Measurements from ENCODE around the gene SDK2.
A peak's percentile ranks its signal among the peaks of the same experiment; 100 is the strongest.

Gene SDK2

GRCh38 chr17:73402466-73402865, 241.8 kb downstream of the SDK2 start:
- DNase-seq, result no peak

GRCh38 chr17:73401911-73402310, 242.3 kb downstream of the SDK2 start:
- peak; percentile 22 for DNase-seq

GRCh38 chr17:73400915-73401545, 243.2 kb downstream of the SDK2 start:
- no peak for DNase-seq

GRCh38 chr17:73399056-73399455, 245.2 kb downstream of the SDK2 start:
- no peak for DNase-seq

GRCh38 chr17:73397856-73398540, 246.2 kb downstream of the SDK2 start:
- no peak for DNase-seq

- DNase-seq, result no peak
Measured at GRCh38 chr17:73397278-73397826, 246.9 kb downstream of the SDK2 start.

GRCh38 chr17:73396431-73397277, 247.6 kb downstream of the SDK2 start:
- no peak for DNase-seq

DNA sequence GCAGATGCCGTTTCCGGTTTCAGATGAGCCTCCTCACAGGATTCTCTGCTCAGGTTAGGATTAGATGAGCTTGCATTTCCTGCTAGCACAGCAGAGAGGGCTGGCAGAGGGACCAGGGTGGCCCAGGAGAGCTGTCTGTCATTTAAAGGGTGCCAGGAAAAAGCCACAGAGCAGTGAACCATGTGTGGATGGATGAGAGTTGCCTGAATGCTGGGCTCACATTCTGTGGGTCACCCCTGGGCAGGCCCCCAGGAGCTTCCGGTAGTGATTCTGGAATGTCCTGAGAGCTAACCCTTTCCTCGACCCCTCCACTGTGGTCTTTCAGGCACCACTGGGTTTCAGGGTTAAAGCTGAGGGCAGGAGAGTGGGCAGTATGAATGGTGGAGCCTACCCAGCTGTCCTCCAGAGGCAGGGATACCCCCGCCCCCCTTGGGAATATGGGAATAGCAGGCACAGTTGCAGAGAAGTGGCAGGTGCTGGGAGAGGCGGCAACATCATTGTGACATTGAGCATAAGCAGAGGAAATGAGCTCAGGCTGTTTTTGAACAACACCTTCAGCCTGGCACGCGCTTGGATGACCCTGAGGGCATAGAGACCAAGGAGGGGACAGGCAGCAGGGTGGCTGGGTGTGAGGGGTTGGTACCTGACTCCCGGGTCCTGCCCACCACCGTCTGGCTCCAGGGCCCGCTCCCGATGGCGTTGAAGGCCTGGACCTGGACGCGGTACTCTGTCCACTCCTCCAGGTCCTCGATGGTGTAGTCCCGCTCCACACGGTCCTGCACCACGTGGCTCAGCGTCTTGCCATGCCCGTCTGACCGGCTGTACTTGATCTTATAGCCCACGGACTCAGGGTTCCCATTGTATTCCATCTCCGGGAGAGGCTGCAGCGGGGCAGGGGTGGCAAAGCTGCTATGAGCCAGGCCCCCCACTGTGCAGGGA, 249.5 kb downstream of the SDK2 start:
- no peak for DNase-seq

DNA sequence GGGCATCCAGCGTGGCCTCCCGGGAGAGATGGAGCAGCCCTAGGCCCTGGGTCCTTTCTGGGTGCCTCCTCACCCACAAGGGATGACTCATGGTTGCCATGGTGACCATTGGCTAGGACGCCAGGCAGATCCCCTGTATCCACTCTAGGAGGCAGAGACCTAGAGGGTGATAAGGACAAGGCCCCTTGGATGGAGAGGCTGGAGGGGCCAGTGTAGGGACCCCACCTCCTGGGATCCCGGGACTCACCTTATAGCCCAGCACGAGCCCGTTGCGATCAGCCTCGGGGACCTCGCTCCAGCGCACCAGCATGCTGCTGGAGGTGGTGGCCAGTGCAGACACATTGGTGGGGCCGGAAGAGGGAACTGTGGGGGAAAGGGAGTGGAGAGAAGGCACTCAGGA, 250.3 kb downstream of the SDK2 start:
- no peak for DNase-seq

- DNase-seq, result no peak
Measured at GRCh38 chr17:73393381-73393780, 250.9 kb downstream of the SDK2 start.

DNA sequence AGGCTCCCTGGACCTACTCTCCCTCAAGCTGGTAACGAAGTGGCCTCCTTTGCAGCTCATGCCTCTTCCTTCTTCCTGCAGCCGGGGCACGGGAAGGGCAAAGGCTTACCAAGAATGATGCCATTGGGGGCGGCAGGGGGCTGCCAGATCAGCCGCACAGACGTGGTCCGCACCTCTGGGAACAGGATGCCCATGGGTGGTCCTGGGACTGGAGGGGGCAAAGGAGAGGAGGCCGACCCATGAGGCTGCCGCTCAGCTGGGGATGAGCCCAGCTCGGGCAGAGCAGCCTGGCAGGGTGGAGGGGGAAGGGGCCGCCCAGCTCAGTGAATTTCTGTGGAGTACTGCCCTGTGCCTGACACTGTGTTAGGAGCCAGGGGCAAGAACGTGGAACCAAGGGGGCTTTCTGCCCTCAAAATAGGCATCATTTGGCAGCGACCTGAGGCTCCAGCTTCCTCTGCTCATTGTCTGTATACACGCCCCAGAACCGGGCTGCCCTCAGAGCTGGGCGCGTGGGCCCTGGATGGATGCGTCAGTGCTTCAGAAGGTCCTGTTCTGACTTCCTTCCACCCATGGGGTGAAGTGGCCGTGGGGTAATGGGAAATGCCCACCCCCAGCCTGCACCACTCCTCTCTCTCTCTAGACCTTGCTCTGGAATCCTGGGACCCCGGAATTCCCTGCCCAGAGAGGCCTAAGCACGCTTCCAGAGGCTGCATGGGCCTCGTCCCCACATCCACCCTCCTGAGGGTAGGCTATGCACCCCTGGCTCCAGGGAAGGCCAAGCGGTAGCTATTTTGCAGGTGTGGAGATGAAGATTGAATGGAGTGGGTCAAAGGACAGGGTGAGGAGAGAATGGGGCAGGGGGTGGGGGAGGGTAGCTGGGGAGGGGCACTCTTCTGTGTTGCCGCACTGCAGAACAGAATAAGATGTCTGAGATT, 252.6 kb downstream of the SDK2 start:
- DNase-seq, result no peak

- no peak for DNase-seq
Measured at GRCh38 chr17:73390851-73391250, 253.4 kb downstream of the SDK2 start.

GRCh38 chr17:73390221-73390620, 254.0 kb downstream of the SDK2 start:
- no peak for DNase-seq

DNA sequence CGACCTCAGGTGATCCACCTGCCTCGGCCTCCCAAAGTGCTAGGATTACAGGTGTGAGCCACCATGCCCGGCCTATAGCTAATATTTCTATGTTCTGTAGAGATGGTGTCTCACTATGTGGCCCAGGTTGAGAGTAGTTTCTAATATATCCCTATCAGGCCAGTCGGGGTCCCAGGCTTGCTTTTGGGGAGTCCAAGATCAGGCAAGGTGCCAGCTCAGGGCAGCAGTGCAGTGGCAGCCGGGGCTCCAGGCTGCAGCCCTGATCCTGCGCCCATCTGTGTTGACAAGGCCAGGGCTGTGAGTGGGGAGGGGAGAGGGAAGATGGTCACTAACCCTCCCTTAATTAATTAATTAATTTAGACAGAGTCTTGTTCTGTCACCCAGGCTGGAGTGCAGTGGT, 254.8 kb downstream of the SDK2 start:
- DNase-seq, result no peak

DNA sequence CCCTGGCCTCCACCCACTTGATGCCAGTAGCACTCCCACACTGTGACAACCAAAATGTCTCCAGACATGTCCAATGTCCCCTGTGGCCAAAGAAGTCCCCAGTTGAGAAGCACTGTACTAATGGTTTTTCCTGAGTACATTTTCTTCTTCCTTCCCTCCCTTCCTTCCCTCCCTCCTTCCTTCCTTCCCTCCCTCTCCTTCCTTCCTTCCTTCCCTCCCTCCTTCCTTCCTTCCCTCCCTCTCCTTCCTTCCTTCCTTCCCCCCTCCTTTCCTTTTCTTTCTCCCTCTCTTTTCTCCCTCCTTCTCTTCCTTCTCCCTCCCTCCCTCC, 255.7 kb downstream of the SDK2 start:
- DNase-seq, result no peak

DNA sequence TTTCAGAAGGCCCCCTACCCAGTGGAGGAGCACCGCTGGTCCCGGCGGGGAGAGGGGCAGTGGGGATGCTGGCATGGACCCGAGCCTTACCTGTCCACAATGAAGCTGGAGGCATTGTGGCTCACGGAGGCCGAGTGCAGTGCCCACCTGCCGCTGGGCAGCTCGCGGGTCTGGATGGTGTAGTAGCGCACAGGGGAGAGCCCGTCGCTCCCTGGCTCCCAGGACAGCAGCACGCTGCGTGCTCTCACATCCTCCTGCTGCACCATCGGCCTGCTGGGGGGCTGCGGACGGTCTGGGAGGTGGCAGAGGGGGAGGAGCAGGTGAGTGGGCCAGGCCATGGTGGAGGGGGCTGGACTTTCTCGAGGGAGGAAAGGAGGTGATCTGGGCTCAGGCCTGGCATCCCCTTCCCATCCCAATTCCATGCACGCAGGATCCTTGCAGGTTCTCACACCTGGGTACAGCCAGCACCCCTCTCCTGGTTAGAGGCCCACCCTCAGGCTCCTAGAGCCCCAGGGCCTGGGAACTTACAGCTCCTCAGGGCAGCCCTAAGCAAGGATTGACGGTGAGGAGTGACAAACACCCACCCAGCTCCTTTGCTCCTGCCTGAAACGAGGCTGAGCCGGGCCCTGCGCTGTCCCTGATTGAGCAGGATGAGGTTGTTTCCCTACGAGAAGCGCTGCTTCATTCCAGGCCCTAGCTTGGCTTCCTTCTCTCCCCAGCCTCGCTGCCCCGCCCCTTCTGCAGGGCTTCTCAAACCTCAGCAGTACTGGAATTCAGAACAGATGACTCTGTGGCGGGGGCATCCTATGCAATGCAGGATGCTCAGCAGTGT, 256.3 kb downstream of the SDK2 start:
- no peak for DNase-seq

- DNase-seq, result no peak
Measured at GRCh38 chr17:73386561-73386960, 257.7 kb downstream of the SDK2 start.

DNA sequence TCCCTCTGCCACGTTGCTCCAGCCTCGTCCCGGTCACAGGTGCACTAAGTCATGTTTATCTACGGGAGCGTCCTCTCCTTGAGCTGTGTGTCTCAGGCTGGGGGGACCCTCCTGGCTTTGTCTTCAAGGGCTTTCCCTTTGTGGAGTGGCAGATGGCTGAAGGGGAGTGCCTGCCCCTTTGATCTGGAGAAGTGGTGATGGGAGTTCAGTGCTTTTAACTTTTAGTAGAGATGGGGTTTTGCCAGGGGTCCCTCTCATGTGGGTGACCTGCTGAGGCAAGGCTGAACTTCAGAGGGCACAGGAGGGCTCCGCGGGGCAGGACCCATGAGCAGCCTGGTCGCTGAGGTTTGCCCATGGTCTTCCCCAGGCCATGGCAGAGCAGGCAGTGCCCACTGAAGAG, 259.3 kb downstream of the SDK2 start:
- no peak for DNase-seq

DNA sequence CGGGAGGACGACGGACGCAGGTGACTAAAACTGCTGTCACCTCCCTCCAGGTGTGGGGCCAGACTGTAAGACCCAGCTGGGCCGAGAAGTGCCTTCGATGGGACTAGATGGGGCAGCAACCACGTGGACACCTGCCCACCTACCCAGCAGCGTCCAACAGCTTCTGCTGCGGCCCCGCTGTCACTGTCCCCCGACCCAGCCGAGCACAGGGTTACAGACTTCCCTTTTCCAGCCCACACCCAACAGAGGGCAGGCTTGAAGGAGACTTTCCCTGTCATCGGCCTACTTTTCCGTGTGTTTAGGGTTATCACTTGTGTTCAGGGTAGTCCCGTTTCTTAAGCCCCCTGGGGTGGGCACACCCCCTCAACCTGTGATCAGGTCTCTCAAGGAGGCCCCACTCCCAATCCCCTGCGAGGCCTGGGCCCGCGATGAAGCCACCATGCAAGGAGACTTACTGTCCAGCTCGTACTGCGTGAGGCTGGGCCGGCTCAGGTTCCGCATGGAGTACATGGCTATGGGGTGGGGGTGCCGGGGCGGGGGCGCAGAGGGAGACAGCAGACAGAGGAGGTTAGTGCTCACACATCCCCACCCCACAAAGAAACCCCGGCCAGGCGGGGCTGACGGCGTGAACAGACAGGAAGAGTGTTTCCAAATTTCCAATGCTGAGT, 263.7 kb downstream of the SDK2 start:
- DNase-seq, result no peak

GRCh38 chr17:73379826-73380225, 264.4 kb downstream of the SDK2 start:
- no peak for DNase-seq
